D721Med (cell line): ENCODE measurements around the gene DLEC1.
A peak's percentile ranks its signal among the peaks of the same experiment; 100 is the strongest.

Experiments used
- DNase-seq: peaks from one replicate; pipeline ENCODE4 v3.0.0; 2011; ENCODE audit warnings: low spot score; ENCODE audit not compliant: insufficient read length
- FAIRE-seq: peaks from 2 replicates; lab custom pipeline; 2011; peaks lifted over from hg19 to GRCh38; lab: Jason Lieb, UNC
- TF ChIP-seq, protein P1 (sequence below): IDR thresholded peaks from 2 replicates; pipeline ENCODE4 v1.5.1; 2012; ENCODE audit warnings: mild to moderate bottlenecking, control low read depth; ENCODE audit not compliant: insufficient read depth; ENCODE audit errors: missing control alignments

The DLEC1 gene

GRCh38 chr3:37996785-37997301 is 42.2 kb upstream of the DLEC1 start:
- FAIRE-seq (peak; percentile 38), DNase-seq (peak; percentile 44)

DNA sequence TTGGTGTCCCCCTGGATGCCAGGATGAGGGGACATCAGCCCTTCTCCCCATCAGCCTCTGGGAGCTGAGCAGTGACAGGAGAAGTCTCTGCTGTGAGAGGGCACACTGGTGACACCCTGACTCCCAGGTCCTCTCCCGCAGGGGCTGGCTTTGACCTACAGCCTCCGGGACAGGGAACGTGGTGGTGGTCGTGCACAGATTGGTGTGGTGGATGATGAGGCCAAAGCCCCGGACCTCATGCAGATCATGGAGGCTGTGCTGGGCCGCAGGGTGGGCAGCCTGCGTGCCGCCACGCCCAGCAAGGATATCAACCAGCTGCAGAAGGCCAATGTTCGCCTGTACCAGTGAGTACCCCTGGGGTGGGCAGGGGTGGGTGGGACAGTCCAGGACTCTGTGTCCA is 41.7 kb upstream of the DLEC1 start:
- TF ChIP-seq, protein P1, sequence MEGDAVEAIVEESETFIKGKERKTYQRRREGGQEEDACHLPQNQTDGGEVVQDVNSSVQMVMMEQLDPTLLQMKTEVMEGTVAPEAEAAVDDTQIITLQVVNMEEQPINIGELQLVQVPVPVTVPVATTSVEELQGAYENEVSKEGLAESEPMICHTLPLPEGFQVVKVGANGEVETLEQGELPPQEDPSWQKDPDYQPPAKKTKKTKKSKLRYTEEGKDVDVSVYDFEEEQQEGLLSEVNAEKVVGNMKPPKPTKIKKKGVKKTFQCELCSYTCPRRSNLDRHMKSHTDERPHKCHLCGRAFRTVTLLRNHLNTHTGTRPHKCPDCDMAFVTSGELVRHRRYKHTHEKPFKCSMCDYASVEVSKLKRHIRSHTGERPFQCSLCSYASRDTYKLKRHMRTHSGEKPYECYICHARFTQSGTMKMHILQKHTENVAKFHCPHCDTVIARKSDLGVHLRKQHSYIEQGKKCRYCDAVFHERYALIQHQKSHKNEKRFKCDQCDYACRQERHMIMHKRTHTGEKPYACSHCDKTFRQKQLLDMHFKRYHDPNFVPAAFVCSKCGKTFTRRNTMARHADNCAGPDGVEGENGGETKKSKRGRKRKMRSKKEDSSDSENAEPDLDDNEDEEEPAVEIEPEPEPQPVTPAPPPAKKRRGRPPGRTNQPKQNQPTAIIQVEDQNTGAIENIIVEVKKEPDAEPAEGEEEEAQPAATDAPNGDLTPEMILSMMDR = no peak
- FAIRE-seq (no peak), DNase-seq (no peak)

More at GRCh38 chr3:37996785-37997301, 42.2 kb upstream of the DLEC1 start:
- TF ChIP-seq, protein P1 = peak; percentile 73

GRCh38 chr3:37997791-37998370 is 41.1 kb upstream of the DLEC1 start:
- FAIRE-seq (no peak), DNase-seq (no peak)
- TF ChIP-seq, protein P1 = no peak

DNA sequence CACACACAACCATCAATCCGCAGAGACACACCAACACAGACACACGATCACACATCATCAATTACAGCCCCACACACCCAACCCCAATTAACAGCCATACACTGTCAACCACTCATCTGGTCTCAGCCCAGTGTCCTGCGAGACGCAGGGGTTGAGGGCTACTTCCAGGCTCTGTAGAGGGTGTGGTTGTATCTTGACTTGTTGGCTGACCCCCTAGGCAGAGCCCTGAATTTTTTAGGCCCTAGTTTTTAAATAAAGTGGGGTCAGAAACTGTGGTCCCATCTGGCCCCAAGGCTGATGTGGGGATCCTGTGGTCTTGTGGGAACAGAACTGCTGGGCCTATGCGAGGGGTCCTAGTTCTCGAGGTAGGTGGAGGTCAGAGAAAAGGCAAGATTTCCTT is 39.2 kb upstream of the DLEC1 start:
- FAIRE-seq = no peak
- TF ChIP-seq, protein P1 = no peak
- no peak for DNase-seq

DNA sequence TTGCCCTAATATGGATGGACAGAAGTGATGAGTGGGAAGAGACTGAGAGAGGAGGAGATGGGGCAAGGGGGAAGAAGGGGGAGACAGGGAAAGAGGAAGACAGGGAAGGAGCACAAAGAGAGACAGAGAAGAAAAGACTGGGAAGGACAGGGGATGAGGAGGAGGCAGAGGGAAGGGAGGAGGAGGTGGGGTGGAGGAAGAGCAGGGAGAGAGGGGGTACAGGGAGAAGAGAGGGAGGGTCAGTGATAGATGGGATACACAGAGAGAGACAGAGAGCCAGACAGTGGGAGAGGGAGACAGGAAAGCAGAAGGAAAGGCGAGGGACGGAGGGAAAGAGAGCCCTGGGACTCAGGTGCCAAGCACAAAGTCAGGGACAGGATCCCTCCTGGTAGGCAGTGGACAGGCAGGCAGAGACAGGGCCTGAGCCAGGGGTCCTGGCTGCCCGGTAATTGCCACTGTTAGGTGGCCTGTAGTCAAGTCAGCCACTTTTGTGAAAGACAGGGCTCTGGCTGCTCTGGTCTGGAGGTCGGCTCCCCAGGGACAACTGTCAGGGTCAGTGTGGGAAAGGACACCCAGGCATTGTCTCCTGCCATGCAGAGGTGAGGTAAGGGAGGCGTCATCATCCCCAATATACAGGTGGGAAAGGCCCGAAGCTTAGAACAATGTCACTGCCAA is 38.6 kb upstream of the DLEC1 start:
- FAIRE-seq (no peak), DNase-seq (no peak)
- TF ChIP-seq, protein P1 = no peak

DNA sequence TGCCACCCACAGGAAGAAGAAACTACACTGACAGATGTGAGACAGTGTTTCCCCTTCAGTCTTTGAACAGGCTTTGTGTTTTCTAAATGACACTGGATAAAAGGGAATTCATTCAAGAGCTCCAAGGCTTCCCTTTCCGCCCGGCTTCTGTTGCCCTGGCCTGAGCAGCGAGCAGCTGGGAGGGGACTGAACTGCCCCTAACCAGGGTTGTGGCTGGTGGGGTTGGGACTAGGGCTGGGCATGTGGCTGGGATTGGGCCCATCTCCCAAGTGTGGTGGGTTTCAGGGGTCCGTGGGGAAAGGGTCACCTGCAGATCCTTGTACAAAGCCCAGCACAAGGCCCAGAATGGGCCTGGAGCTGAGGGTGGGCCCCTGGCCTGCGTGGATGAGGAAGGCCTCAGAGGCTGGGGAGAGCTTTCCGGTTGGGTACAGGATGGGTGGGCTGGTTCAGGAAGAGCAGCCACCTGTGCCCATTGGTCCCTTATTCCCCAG is 38.0 kb upstream of the DLEC1 start:
- TF ChIP-seq, protein P1 = no peak
- DNase-seq = no peak
- FAIRE-seq = no peak
